Activated gamma-delta T cell treated with Interleukin-2 at 50 U/mL for 16 hours (primary cell): ENCODE measurements around the gene A1CF.
"Not testable (repeated sequence)": the region's sequence is repeated elsewhere in the genome, so short reads cannot be mapped to it uniquely, and the experiment has no call there.

ENCODE experiments used
- DNase-seq: peaks from one replicate; pipeline ENCODE4 v3.0.0-alpha.2; 2020

The A1CF gene, protein sequence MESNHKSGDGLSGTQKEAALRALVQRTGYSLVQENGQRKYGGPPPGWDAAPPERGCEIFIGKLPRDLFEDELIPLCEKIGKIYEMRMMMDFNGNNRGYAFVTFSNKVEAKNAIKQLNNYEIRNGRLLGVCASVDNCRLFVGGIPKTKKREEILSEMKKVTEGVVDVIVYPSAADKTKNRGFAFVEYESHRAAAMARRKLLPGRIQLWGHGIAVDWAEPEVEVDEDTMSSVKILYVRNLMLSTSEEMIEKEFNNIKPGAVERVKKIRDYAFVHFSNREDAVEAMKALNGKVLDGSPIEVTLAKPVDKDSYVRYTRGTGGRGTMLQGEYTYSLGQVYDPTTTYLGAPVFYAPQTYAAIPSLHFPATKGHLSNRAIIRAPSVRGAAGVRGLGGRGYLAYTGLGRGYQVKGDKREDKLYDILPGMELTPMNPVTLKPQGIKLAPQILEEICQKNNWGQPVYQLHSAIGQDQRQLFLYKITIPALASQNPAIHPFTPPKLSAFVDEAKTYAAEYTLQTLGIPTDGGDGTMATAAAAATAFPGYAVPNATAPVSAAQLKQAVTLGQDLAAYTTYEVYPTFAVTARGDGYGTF

DNA sequence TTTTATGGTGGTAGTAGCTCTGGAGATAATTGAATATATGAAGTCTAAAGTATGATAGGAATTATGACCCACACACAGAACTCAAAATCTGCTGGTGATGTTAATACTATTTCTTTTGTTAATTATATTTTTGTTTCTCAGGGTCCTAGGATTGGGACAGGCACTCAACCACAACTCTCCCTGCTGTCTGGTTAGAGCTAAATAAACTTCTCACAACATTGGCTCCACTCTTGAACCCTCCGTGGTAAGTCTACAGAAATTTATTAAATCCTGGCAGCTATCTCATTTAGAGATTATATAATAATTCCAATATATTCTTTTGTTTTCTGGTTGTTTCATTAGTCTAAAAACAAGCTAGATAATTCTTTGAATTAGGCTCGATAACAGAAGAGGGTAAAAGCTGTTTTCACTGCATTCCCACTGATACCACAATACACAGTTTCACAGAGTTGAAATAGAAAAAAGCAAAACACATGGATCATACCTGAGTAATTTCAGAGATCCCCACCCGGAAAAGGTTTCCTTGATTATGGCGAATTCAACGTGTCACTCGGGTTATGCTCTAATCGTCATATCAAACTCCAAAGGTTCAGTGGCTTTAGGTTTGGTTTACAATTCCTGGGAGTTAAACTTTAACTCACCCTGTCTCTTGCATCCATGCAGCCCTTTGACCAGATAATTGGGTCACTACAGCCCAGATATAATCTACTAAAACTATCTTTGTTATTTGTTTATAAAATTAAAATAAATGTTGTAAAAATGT is at the start of gene A1CF:
A1CF (minus strand) TSS at position 531 of the 763 bp plus-strand sequence. CDS start 25,687 bp downstream, outside the sequence.
- no peak for DNase-seq

DNA sequence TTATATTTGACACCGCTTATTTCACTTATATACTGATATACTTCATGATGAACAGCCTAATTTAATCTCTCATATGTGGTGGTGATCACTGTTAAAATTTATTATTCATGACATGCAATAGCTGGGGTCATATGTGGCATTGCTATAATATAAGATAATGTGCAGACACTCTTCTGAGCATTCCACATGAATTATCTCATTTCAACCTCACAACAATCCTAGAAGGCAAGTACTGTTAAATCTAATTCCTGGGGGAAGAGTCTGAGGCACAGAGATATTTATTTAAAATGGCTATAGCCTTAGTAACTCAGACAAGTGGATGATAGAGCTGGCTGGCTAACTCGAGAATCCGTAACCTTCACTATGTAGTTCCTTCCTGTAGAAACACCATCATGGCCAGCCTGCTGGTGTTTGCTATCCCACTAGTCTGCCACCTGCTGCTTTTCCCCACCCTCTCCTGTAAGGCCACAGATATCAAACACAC is 46.6 kb upstream of the A1CF start:
- DNase-seq, result no peak

DNA sequence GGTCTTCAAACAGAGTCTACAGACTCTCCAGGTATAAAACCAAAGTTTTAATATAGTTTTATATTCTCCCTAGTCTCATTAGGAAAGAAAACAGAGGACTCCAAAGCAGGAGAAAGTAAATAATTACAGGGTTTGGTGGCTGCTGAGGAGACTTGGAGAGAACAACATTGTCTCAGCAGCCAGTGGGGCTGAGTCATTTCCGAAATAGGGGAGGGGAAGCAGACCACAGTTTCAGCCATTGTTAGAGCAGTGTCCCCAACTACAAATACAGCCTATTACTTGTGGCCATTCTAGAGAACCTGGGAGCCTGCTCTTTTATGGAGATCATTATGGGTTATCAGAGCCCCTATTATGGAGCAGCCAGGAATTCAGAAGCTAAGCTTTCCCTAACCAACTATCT is 44.2 kb upstream of the A1CF start:
- DNase-seq, result no peak

DNA sequence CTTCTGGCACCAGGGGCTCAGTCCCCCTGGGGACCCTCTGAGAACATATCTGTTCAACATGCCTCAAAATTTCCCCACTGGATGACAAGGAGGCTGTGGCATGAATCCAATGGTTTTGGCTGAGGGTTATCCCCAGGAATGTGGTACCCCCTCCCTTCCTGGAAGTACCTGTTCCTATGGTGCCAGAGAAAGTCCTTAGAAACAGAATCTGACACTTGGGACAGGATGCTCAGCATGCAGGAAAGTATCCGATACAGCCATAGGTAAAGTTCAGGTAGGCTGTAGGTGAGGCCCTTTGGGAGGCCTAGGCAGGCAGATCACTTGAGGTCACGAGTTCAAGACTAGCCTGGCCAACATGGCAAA is 42.7 kb upstream of the A1CF start:
- DNase-seq, result no peak

DNA sequence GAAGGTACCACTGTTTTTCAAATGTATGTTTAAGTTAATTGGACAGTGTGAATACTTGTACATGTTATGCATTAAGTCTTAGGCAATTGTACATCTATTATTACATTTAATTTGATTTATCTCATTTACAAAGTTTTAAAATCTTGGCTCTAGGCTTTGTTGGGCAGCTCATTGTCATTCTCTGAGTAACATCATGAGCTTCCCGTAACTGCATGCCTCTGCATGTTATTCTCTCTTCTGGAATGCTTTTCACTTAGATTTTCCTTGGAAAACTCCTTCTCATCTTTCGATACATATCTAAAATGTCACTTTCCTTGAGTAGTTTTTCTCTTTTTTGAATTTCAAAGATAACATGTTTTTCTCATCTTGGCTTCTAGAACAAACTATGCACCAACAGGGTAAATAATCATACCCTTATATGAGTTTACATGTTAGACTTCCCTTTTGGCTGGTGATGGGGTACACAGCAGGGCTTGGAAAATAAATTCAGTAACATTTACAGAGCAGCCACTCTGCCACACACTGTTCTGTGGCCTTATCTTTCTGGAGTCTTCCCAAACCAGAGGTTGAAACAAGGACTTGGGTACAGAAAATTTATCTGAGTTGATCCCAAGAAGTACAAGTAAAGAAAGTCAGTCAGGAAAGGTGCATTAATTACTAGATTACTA is 42.2 kb upstream of the A1CF start:
- DNase-seq, result no peak

DNA sequence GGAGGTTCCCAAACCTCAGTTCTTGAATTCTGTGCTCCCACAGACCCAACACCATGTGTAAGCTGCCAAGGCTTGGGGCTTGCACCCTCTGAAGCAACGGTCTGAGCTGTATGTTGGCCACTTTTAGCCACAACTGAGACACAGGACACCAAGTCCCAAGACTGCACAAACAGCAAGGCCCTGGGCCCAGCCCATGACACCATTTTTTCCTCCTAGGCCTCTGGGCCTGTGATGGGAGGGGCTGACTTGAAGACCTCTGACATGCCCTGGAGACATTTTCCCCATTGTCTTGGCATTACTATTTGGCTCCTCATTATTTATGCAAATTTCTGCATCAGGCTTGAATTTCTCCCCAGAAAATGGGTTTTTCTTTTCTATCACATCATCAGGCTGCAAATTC is 38.0 kb upstream of the A1CF start:
- DNase-seq, result not testable (repeated sequence)

DNA sequence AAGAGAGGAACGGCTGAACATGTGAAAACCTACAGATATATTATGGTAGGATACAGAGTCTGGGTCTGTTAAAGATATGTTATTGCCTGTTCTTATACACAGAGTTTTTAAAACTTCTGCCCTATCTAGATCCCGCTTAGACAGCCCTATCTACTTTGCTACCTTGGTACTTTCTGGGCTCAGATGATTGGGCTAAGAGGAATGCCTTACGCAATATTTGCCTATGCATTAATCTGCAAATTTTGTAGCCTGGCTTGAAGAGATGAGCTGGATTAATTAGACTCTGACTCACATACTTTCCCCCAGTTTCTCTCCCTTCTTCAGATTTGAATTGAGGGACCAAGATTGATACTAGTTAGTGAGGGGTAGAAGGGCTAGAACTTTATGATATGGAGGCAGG is 33.6 kb upstream of the A1CF start:
- DNase-seq, result no peak

DNA sequence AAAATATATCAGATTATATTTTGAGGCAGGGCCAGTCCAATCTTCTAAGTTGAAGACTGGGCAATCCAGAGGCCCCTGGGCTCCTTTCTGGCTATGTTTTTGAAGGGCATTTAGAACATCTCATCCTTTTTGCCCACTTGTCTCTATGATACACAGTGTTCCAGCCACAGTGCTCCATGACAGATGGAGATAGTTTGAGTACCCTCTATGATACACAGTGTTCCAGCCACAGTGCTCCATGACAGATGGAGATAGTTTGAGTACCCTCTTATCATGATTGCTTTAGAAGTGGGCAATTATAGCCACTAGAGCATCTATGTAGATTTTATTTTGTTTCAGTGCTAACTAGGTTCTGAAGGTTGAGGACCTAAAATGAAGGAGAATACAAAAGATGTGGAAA is 33.1 kb upstream of the A1CF start:
- no peak for DNase-seq

DNA sequence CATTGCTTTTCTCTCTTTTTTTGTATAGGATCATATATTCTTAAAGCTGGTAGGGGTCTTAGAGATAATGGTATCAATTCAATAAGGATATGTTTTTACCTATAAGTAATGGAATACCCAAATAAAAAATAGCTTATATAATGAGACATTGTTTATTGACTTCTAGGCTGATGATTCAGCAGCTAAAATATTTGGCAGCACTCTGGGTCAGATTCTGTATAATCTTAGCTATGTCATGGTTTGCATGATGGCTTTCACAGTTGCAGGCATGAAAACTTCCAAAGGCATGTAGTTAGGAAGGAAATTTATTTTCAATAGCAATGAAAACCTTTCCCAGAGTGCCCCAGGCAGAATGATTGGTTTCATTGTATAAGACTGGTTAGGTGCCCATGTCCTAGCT is 32.1 kb upstream of the A1CF start:
- DNase-seq, result no peak

DNA sequence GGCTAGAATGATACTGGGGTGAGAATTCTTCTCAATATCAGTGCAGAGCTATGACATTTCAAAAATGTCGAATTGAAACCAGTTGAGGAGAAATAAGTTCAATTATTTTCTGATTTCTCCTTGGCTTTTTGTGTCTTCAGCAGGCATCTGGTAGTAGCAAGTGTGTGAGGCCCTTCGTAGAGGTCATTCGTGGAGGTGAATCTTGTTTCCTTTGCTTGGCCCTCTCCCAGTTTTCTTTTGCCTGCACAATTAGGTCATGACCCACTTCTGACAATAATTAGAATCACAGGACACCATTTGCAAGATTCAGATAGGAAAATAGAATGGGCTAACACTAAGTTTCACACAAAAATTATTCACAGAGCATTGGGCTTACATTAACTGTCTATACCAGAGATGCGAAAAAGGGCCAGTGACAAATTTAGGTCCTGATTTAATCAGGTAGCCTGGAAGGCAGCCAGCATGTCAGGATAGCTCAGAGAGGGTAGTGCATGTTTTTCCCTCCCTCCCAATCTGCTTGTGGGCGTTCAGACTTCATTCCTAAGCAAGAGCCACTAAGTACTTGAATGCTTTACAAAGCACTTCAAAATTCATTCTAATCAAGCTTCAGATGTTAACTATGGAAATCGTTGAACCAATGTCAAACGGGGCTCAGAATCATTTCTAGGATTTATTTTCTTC is 24.0 kb upstream of the A1CF start:
- no peak for DNase-seq

DNA sequence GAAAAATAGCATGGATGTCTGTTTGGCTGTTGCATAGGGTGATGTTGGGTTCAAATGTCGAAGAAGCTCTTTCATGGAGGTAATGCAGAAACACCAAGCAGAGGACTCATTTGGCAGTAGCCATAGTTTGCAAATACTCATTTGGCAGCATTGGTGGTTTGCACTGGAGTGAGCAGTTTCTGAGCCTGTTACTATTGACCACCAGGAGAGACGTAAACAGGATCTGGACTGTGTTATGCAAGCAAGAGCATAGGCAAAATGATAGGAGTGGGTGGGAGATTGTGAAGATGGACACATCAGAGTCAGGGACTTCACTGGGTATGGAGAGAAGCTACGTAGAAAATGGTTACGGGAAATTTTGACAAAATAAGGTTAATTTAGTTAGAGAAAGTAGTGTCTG is 22.9 kb upstream of the A1CF start:
- DNase-seq, result no peak

DNA sequence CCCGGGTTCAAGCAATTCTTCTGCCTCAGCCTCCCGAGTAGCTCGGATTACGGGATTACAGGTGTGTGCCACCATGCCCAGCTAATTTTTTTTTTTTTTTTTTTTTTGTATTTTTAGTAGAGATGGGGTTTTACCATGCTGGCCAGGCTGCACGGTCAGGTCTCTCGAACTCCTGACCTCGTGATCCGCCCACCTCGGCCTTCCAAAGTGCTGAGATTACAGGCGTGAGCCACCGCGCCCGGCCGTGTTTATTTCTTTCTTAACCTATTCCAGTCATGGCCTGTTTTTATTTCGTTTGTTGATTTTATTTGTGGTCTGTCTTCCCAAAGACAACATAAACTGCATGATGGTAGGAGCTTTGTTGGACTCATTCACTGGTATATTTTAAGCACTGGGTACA is 20.4 kb upstream of the A1CF start:
- not testable (repeated sequence) for DNase-seq

DNA sequence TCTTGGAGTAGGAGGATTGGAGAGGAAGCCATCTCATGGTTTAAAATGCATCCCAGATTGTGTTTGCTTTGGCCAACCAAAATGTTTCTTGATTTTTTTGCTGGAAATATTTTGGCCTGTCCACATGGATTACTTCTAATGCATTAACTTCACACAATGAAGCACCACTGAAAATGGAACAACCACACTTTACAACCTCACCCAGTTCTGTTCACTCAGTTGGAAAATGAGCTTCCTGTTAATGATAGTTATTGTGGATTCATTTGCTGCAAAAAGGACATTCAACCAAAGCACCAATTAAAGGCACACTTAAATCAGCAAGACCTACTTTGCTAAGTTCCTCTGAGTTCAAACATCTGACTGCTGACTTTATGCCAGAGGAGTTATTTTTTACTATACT is 11.3 kb upstream of the A1CF start:
- no peak for DNase-seq

DNA sequence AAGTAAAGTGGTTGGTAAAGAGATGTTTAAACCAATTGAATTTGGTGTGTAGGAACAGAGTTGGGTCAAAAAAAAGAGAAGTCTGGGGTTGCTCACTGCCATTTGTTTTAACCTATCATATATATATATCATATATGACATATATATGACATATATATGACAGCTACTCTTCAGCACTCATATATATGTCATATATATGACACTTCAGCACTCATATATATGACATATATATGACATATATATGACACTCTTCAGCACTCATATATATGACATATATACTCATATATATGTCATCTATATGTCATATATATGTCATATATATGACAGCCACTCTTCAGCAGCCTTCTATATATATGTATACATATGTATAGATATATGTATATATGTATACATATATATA is 8.9 kb upstream of the A1CF start:
- no peak for DNase-seq

DNA sequence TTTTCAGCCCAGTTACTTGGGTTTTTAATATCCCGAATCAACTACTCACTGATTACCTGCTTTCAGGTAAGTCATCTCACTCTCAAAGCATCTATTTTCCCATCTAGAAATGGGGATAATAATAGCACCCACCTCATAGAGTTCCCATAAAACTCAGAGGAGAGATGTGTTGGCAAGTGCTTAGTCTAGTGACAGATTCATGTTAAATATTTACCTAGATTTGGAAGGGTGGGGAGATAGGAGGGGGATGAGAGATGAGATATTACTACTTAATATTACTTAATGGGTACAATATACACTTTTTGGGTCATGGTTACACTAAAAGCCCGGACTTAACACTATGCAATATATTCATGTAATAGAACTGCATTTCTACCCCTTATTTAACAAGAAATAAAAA is 7.0 kb upstream of the A1CF start:
- DNase-seq, result no peak

DNA sequence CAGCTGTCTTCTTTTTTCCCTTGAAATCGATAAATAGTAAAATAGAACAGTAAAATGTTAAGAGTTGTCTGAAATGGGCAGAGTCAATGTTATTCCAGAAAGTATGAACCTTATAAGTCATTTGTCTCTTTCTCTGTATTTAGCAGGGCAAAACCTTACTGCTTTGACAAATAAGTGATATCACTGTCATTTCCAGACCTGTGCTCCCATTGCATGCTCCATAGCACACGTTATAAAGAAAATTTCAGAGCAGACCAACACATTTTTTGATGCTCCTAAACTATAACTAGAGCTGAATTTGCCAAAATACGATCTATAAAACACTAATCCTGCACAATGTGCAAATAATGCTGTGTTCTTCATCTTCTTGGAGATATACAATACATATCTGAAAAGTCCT is 1.1 kb downstream of the A1CF start:
- DNase-seq, result no peak

DNA sequence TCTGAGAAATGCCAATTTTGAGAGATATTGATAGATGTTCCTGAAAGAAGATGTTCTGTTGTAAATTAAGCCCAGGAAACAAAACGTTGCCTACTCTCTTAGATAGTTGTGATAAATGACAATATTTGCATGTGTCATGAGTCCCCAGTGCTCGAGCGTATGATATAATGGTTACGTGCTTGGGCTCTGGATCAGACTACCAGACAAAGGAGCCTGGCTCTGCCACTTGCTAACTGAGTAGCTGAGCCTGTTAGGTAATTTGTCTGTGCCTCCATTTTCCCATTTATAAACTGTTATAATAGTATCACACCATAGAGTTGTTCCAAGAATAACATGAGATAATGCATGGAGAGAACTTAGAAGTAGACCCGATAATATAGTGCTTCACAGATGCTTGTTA is 1.8 kb downstream of the A1CF start:
- DNase-seq, result no peak

DNA sequence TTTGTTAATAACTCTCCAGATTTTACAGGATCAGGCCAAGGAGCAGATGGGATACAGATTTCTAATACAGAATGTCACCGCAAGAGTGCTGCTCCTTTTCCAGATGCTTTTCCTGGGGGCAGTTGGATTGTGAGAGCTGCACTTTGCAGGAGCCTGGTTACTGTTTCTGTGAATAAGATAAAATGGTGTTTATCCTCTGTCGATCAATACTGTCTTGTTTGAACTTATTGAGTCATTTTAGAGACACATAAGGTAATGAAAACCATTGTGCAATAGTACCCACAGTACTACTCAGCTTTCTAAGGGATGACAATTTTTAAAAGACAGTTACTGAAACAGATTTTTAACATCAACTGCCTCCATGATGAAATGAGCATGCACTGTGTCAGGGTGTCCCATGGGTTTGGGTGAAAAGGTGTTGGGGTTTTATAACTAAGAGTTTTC is 2.9 kb downstream of the A1CF start:
- no peak for DNase-seq

DNA sequence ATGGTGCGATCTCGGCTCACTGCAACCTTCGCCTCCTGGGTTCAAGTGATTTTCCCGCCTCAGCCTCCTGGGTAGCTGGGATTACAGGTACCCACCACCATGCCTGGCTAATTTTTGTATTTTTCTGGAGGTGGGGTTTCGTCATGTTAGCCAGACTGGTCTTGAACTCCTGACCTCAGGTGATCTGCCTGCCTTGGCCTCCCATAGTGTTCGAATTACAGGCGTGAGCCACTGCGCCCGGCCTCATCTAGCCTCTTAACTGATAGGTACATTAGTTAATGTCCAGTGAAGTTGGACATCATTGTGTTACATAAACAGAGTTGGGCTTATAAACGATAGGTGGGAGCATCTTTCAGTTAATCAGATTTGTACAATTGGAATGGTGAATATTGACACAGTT is 4.4 kb downstream of the A1CF start:
- DNase-seq, result not testable (repeated sequence)

DNA sequence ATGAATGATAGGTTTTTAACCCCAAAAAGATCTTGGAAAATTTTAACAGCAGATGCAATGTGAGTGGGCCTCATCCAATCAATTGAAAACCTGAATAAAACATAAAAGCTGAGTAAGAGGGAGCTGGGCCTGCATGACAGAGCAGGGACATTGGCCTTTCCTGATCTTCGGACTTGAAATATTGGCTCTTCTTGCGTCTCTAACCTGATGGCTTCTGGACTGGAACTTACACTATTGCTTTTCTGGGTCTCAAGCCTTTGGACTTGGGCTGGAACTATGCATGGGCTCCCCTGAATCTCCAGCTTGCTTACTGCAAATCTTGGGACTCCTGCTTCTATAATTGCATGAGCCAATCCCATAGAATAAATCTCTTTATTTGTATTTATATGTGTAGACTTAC is 9.0 kb downstream of the A1CF start:
- DNase-seq, result no peak

DNA sequence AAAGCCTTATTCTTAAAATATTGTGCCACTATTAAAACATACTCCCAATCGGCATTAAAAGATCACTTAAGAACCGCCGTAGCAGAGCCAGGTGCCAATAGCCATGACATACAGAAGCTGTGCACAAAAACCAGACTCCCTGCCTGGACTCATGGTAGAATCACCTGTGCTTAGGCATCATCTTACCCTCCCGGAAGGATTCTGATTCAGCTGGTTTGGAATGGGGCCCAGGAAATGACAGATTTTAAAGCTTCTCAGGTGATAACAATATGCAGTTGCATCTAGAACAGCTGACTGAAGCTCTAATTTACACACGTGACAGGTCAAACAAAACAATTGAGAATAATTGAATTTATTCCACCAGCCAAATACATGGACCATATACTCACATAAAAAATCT is 10.7 kb downstream of the A1CF start:
- no peak for DNase-seq

DNA sequence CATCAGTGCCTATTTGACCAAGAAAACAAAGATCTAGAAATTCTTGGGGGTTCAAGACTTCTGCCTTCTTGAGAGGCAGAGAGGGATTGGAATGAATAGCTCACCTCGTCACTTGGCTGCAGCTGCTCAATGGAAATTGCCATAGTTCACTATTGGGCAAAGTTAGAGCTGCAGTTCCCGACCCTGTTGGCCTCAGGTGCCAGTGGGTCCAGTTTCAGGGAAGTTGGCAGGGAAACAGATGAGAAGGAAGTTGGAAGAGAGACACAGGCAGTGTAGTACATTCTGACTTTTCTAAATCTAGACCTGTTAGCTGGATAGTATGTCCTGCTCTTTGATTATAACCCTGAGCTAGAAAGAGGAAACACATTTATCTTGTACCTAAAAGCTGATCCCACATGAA is 19.1 kb downstream of the A1CF start:
- no peak for DNase-seq

DNA sequence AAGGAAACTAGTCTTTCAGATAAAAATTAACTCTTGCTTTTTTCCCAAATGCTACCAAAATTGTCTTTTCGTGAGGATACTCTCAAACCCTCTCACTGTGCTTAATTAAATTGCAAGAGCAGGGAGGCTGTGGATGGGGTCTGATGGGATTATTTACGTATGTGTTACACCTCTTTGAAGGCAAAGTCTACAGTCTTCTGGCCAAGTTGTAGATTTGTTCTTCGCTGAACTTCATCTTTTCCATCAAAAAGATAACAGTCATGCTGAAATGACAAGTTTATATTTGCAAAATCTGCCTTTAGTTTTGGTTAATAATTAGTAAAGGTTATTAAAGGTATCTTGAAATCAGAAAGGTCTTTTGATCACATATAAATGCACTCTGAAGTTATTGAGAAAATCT is 22.7 kb downstream of the A1CF start:
- DNase-seq, result no peak
